SKM-1 treated with dmso at 0.1 percent for 144 hours (cell line): ENCODE results near the gene AFF3.
"Not testable (repeated sequence)": the region's sequence is repeated elsewhere in the genome, so short reads cannot be mapped to it uniquely, and the experiment has no call there.

Source experiments
- DNase-seq: peaks from one replicate; lab custom pipeline; 2025; ENCODE audit not compliant: unreplicated experiment; lab: John Stamatoyannopoulos, UW

AFF3 gene

GRCh38 chr2:99520813-99521212, 621.6 kb downstream of the AFF3 start:
- no peak for DNase-seq

- DNase-seq = no peak
These were observed 622.2 kb downstream of the AFF3 start for GRCh38 chr2:99520195-99520594.

DNA sequence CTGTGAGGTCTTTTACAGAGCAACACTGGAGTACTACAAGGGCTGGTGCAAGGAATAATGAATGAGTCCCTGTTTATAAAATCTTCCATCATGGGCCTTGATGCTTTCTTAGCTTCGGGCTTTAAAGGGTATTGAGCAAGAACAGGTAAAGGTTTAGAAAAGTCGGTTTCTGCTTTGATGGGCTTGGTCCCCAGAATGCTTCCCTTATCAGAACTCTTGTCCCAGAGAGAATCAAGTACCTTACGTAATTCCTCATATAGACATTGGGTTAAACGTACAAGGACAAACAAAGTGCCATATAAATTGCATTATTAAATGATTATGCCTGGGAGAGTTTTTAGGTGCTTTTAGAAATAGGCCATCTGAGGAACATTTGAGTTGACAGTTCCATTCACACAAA, 628.0 kb downstream of the AFF3 start:
- DNase-seq = no peak

DNA sequence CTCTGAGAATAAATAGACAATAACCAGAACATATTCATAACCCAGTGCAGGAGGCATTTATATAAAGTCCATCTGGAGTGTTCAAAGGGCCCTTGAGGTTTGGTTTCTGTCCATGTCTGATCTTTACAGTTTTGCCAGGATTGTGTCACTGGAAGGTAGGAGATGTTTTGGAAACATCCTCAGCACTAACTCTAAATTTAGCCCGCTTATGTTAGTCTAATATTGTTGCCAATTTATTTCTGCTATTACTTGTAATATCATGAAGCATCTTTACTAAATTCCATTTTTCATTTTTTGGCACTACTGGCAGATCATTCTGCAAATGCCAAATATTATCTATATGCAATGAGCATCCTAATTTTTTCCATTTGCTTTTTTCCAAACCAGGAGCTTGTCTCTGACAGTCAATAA, 630.2 kb downstream of the AFF3 start:
- DNase-seq = no peak

- DNase-seq = no peak
These were observed 633.0 kb downstream of the AFF3 start for GRCh38 chr2:99509387-99509786.

GRCh38 chr2:99507937-99508818, 634.2 kb downstream of the AFF3 start:
- no peak for DNase-seq

GRCh38 chr2:99504844-99505584, 637.4 kb downstream of the AFF3 start:
- no peak for DNase-seq

- not testable (repeated sequence) for DNase-seq
These were observed 638.6 kb downstream of the AFF3 start for GRCh38 chr2:99503662-99504416.

- no peak for DNase-seq
These were observed 646.4 kb downstream of the AFF3 start for GRCh38 chr2:99496021-99496420.
